Upper lobe of left lung (tissue), 6 donors: ENCODE results near the gene HDHD2. TPM values are rescaled to one million over a fixed set of nuclear protein-coding genes. Genes with fewer than 3 reads are reported as not detected.

ENCODE experiments used
- ATAC-seq, 2 donors: fragments of 200-7000 bp; cut with Tn5 transposase; one replicate each; pipeline ENCODE4 v1.9.1; 2022; ENCODE audit warnings: mild to moderate bottlenecking in 2 of 2, moderate library complexity in 2 of 2; ENCODE audit not compliant: low FRiP score in 2 of 2
- DNase-seq, 2 donors: peaks; one replicate each; pipeline ENCODE4 v3.0.0-alpha.2; 2019 to 2020
- H3K27ac ChIP-seq, 4 donors: fragments of 200-600 bp; sonication (generic); one replicate each; pipeline ENCODE4 v1.5.1; 2016 to 2019
- H3K27me3 ChIP-seq, 4 donors: fragments of 200-600 bp; sonication (generic); one replicate each; pipeline ENCODE4 v1.5.1; 2017 to 2019
- H3K36me3 ChIP-seq, 4 donors: fragments of 200-600 bp; sonication (generic); one replicate each; pipeline ENCODE4 v1.5.1; 2016 to 2019
- H3K4me1 ChIP-seq, 4 donors: fragments of 200-600 bp; sonication (generic); one replicate each; pipeline ENCODE4 v1.5.1; 2018 to 2019
- H3K4me3 ChIP-seq, 4 donors: fragments of 200-600 bp; sonication (generic); one replicate each; pipeline ENCODE4 v1.5.1; 2017 to 2019; ENCODE audit warnings: mild to moderate bottlenecking in 2 of 4, moderate library complexity in 1 of 4
- H3K9me3 ChIP-seq, 4 donors: fragments of 200-600 bp; sonication (generic); one replicate each; pipeline ENCODE4 v1.5.1; 2018 to 2019
- EP300 ChIP-seq, 4 donors: sonication (generic); formaldehyde crosslinking; IDR thresholded peaks; one replicate each; pipeline ENCODE4 v1.5.1; 2017; ENCODE audit warnings: antibody characterized with exemption in 4 of 4, control low read depth in 2 of 4
- POLR2A ChIP-seq, 4 donors: fragments of 450-650 bp; IDR thresholded peaks; one replicate each; pipeline ENCODE4 v1.5.1; 2016 to 2017; ENCODE audit warnings: antibody characterized with exemption in 4 of 4, mild to moderate bottlenecking in 2 of 4
- POLR2AphosphoS5 ChIP-seq, 2 donors: sonication (generic); formaldehyde crosslinking; IDR thresholded peaks; one replicate each; pipeline ENCODE4 v1.5.1; 2017; ENCODE audit warnings: antibody characterized with exemption in 2 of 2
- WGBS, 2 donors: methylation state at CpG; one replicate each; pipeline ENCODE4 v1.1.5; 2017 to 2018; 5-methylcytosine and 5-hydroxymethylcytosine counted together
- total RNA-seq, 6 donors: library from RNA; depleted of rRNA in 4 of 6; stranded (reverse); fragments of >200 nt in 4 of 6; gene quantifications; one replicate each; pipeline versions ENCODE4 v1.1.0 to v1.2.1, GENCODE V29; 2016 to 2021
- TF ChIP-seq, protein P1 (sequence below), 6 experiments: fragments of 450-650 bp in 4 of 6; fragments of 200-600 bp in 2 of 6; sonication (generic) in 2 of 6; IDR thresholded peaks; one replicate each; pipeline ENCODE4 v1.5.1; 2016 to 2019; ENCODE audit warnings: antibody characterized with exemption in 6 of 6
- donor health status: DM: no; HTN: no; CAD: no; lungs with moderate emphysema.
- donor health status: DM: no; HTN: yes; CAD: no; lungs with severe emphysema.

The HDHD2 gene
- total RNA-seq, 6 donors from 2014 or later = 19.0 to 39.1 (median 32.1) TPM

DNA sequence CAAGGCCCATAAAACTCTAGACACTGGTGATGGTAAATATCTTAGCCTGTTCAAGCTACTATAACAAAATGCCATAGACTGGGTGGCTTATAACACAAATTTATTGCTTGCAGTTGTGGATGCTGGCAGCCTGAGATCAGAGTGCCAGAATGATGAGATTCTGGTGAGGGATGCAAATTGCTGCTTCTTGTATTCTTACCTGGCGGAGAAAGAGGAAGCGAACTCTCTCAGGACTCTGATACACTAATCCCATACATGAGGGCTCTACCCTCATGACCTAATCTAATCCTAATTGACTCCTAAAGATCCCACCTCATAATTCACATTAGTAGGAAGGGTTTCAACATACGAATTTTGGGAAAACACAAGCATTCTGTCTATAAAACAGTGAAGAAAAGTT, 30.5 kb upstream of the HDHD2 start:
- no peaks in the 10 kb centered on the region for H3K9me3 ChIP-seq
- no peak for DNase-seq

DNA sequence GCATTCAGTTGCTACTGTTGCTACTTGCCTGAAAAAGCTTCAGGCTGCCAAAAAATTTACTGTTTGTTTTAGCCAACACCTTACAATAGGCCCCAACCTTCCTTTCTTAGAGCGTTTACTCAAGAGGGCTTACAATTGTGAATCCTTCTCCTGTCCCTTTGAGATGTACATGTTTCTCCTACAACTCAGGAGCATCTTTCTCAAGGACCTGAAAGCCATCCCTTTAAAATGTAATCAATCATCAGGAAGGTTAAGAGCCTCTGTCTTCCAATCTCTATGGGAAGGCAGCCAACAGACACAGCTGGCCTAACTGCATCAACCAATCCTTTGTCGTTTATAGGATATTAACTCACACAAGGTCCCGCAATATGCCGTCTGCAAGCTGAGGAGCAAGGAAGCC, 29.2 kb upstream of the HDHD2 start:
- peaks cover 3 to 16% (median 8%) of the 10 kb centered on the region in 4 donors for H3K4me1 ChIP-seq
- H3K27me3 ChIP-seq = no peaks in the 10 kb centered on the region
- no peak for DNase-seq
- H3K36me3 ChIP-seq = no peaks in the 10 kb centered on the region
- no peaks in the 10 kb centered on the region for H3K9me3 ChIP-seq
- TF ChIP-seq EP300 (IDR thresholded peaks at IDR 0.05) (no peak), POLR2AphosphoS5 (IDR thresholded peaks at IDR 0.05) (no peak), POLR2A (IDR thresholded peaks at IDR 0.05) (no peak)
- TF ChIP-seq, protein P1, sequence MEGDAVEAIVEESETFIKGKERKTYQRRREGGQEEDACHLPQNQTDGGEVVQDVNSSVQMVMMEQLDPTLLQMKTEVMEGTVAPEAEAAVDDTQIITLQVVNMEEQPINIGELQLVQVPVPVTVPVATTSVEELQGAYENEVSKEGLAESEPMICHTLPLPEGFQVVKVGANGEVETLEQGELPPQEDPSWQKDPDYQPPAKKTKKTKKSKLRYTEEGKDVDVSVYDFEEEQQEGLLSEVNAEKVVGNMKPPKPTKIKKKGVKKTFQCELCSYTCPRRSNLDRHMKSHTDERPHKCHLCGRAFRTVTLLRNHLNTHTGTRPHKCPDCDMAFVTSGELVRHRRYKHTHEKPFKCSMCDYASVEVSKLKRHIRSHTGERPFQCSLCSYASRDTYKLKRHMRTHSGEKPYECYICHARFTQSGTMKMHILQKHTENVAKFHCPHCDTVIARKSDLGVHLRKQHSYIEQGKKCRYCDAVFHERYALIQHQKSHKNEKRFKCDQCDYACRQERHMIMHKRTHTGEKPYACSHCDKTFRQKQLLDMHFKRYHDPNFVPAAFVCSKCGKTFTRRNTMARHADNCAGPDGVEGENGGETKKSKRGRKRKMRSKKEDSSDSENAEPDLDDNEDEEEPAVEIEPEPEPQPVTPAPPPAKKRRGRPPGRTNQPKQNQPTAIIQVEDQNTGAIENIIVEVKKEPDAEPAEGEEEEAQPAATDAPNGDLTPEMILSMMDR (IDR thresholded peaks at IDR 0.05) = no peak
- 66 to 71% methylated on average over 4 of the region's 4 CpGs for WGBS, 2 donors
- no peak overlapping the region for H3K4me3 ChIP-seq
- ATAC-seq = no peak
- H3K27ac ChIP-seq = no peak overlapping the region

More for the DNA sequence above, 30.5 kb upstream of the HDHD2 start:
- Histone ChIP-seq H3K4me3 (no peak overlapping the region), H3K36me3 (no peaks in the 10 kb centered on the region), H3K27me3 (no peaks in the 10 kb centered on the region), H3K4me1 (peaks cover 0 to 7% (median 0%) of the 10 kb centered on the region in 4 donors), H3K27ac (no peak overlapping the region)
- TF ChIP-seq EP300 (IDR thresholded peaks at IDR 0.05) (no peak), POLR2AphosphoS5 (IDR thresholded peaks at IDR 0.05) (no peak), POLR2A (IDR thresholded peaks at IDR 0.05) (no peak)
- TF ChIP-seq, protein P1 (IDR thresholded peaks at IDR 0.05) = no peak
- WGBS, 2 donors = 78 to 83% methylated on average over 3 of the region's 3 CpGs
- no peak for ATAC-seq

DNA sequence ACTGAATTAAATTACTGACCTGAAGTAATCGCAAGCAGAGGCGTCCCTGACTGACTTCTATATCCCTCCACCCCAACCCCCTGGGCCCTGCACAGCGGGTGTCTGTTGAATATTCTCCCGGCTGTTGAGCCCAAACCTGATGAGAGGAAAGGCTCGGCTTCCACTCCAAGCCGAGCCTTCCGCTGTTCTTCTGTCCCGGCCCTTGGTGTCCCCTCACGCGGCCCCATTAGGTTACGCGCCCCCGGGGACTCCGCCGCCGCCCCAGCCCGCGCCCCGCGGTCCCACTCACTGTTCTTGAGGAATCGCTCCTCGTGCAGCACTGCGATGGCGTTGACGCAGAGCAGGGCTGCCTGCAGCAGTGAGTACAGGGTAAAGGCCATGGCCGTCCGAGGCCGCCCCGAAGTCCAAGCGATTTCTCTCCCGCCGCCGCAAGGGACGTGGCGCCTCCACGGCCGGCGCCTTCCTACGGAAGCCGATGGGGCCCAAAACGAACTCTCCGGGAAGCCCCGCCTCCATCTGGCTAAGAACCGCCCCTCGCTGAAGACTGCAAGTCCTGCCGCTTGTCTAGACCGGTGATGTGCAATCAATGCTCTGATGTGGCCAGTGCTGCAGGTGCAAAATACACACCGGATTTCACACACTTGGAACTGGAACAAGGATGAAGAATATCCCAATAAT, 25.7 kb upstream of the HDHD2 start, which contains the start of gene IER3IP1:
Gene IER3IP1 (minus strand): TSS at position 467 of the 678 bp plus-strand sequence. CDS start 87 bp downstream, at position 380.
- Histone ChIP-seq H3K4me1 (peaks cover 16 to 25% (median 18%) of the 10 kb centered on the region in 4 donors), H3K27ac (peak within 1 kb of the TSS; percentile 84 to 89 (median 84)), H3K27me3 (no peaks in the 10 kb centered on the region), H3K9me3 (no peaks in the 10 kb centered on the region), H3K36me3 (no peaks in the 10 kb centered on the region), H3K4me3 (peak within 1 kb of the TSS; percentile 67 to 91 (median 80))
- TF ChIP-seq, protein P1 (IDR thresholded peaks at IDR 0.05) = peak in 4 of 6 experiments; percentile 14 to 41 (median 25)
- TF ChIP-seq EP300 (IDR thresholded peaks at IDR 0.05) (no peak), POLR2A (IDR thresholded peaks at IDR 0.05) (peak in 3 of 4 donors; percentile 55 to 76 (median 66)), POLR2AphosphoS5 (IDR thresholded peaks at IDR 0.05) (peak; percentile 86 to 88)
- ATAC-seq = peak; percentile 96 to 99
- DNase-seq = peak; percentile 88 to 93
- 1 to 2% methylated on average over 20 to 31 of the region's 48 CpGs for WGBS, 2 donors

DNA sequence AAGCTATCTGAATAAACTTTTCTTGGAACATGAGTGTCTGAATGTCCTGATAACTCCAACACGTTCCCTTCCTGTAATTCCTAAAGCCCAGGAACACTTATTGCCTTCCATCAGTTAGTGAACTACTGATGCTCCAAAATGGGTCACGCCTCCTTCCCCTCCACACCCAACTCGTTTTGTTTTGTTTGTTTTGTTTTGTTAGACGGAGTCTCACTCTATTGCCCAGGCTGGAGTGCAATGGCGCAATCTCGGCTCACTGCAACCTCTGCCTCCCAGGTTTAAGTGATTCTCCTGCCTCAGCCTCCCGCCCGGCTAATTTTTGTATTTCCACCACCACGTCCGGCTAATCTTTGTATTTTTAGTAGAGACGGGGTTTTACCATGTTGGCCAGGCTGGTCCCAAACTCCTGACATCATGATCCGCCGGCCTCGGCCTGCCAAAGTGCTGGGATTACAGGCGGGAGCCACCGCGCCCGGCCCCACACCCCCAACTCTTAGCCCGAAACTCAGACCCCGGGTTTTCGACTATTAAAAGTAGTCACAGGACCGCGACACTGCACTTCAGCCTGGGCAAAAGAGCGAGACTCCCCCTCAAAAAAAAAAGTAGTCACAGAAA, 25.1 kb upstream of the HDHD2 start:
- no peaks in the 10 kb centered on the region for H3K9me3 ChIP-seq
- peak overlapping the region; percentile 84 to 89 (median 84) for H3K27ac ChIP-seq
- H3K4me3 ChIP-seq = peak overlapping the region; percentile 67 to 91 (median 80)
- DNase-seq = peak; percentile 30 to 67
- WGBS, 2 donors = 3 to 4% methylated on average over 24 of the region's 24 CpGs
- no peaks in the 10 kb centered on the region for H3K36me3 ChIP-seq
- no peak for TF ChIP-seq EP300 (IDR thresholded peaks at IDR 0.05)
- TF ChIP-seq POLR2AphosphoS5 (IDR thresholded peaks at IDR 0.05) = no peak
- TF ChIP-seq, protein P1 (IDR thresholded peaks at IDR 0.05) = no peak
- TF ChIP-seq POLR2A (IDR thresholded peaks at IDR 0.05) = no peak
- peak; percentile 27 to 70 for ATAC-seq
- no peaks in the 10 kb centered on the region for H3K27me3 ChIP-seq
- peaks cover 16 to 25% (median 18%) of the 10 kb centered on the region in 4 donors for H3K4me1 ChIP-seq
